ENCODE measurements around the gene ADCYAP1R1. TPM values are rescaled to one million over a fixed set of nuclear protein-coding genes. Genes with fewer than 3 reads are reported as not detected.
A peak's percentile ranks its signal among the peaks of the same experiment; 100 is the strongest.

ADCYAP1R1 gene
- not detected for total RNA-seq

DNA sequence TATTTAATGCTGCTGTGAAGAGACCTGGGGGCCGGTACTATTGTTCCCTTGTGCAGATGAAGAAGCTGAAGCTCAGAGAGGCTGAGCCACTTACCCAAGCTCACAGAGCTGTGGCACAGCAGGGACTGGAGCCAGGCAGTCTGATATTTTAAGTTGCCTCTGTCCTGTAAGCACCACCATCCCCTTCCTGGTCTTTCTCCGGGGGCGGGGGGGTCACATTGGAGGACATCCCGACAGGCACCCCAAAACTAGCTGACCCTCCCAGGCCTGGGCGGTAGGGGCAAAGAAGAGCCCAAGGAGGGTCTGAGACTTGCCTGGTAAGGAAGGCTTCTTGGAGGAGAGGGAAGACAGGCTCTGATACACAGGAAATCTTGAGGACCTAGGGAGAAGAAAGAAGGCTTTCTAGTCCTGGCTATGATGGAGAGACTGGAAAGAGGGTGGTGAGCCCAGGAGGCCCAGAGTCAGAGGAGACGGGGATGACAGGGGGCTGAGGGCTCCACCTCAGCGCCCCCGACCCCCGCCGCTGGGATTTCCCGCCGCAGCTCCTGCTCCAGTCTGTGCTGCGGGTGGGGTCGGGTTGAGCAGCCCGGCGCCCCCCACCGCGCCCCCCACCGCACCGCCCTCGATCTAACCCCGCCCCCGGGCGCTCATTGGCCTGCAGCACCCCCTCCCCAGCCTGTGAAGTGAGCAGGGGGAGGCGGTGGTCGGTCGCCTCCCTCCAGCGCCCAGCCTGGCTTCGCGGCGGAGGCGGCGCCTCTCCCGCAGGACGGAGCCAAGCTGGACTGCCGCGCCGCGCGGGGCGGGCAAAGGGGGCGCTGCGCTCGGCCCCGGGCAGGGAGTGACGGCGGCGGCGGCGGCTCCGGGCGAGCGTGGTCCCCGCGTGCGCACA lies at the start of gene ADCYAP1R1:
Gene ADCYAP1R1, plus strand, starts transcription at position 711 of the 889 bp plus-strand sequence. CDS start 10,957 bp downstream, outside the sequence.
- Mint-ChIP-seq H3K36me3 (no peaks in the 10 kb centered on the region), H3K27me3 (peaks cover 28 to 35% of the 10 kb centered on the region in 2 donors), H3K9me3 (no peaks in the 10 kb centered on the region), H3K4me3 (no peak within 1 kb of the TSS), H3K4me1 (ENCODE audit: low read depth in 2 of 2) (no peaks in the 10 kb centered on the region), H3K27ac (no peak within 1 kb of the TSS)
- DNase-seq (ENCODE audit: low spot score), result no peak
- ATAC-seq, result no peak

DNA sequence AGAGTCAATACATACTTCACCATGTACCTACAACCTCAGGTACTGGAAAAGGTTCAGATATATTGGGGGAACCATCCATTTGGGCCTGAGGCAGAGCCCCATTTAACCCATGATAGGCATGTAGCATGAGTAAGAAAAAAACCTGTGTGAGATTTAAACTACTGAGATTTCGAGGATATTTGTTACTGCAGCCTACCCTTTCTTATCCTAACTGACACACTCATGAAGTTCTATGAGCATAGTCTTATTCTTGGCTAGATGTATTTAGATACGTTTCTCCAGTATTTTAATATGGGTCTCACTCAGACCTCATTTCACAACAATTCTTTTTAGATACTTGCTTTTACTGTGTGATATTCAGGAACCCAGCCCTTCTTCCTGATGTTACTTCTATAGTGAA lies 49.0 kb upstream of the ADCYAP1R1 start:
- ATAC-seq, result no peak
- no peaks in the 10 kb centered on the region for H3K4me1 Mint-ChIP-seq (ENCODE audit: low read depth in 2 of 2)
- H3K27me3 Mint-ChIP-seq, result peaks cover under 1 to 8% of the 10 kb centered on the region in 2 donors
- no peak overlapping the region for H3K27ac Mint-ChIP-seq
- no peaks in the 10 kb centered on the region for H3K36me3 Mint-ChIP-seq
- no peak overlapping the region for H3K4me3 Mint-ChIP-seq
- no peak for DNase-seq (ENCODE audit: low spot score)
- no peaks in the 10 kb centered on the region for H3K9me3 Mint-ChIP-seq

DNA sequence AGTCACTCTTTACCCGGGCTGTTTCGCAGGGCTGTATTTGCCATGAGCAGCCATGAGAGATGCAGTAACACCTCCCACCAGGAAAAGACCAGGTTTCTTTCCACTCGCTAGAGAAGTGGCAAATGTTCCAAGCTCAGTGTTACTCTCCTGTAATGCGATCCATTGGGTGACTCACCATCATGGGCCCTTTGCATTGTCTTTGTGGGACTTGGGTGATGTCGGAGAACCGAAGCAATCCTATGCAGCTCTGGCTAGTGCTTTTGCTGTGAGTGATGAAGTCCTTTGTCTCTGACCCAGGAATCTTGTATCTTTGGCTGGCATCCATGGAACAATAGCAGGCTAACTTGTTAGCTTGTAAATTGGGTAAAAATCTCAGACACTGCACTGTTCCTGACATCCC lies 48.4 kb upstream of the ADCYAP1R1 start:
- no peak overlapping the region for H3K27ac Mint-ChIP-seq
- no peaks in the 10 kb centered on the region for H3K9me3 Mint-ChIP-seq

DNA sequence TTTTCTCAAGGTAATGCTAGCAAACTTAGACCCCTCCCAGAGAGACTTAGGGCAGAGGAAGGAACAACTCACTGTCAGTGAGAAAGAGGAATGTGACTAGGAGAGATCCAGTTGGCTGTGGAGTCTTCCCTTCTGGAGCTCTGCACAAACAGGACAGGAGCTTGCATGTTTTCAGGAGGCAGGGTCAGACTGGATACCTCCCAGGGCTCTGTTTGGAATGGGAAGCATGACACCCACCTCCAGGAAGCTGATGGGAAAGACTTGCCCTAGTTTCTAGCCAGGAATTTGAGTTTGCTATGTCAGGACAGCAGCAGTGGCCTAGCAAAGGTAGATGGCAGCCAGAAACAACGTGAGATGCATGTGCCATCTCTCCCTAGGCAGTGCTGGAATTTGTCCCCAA lies 47.7 kb upstream of the ADCYAP1R1 start:
- Mint-ChIP-seq H3K27me3 (peaks cover 13 to 14% of the 10 kb centered on the region in 2 donors), H3K36me3 (no peaks in the 10 kb centered on the region), H3K4me1 (ENCODE audit: low read depth in 2 of 2) (no peaks in the 10 kb centered on the region), H3K4me3 (no peak overlapping the region), H3K9me3 (no peaks in the 10 kb centered on the region), H3K27ac (no peak overlapping the region)
- ATAC-seq (no peak), DNase-seq (ENCODE audit: low spot score) (no peak)

More for the DNA sequence above, 48.4 kb upstream of the ADCYAP1R1 start:
- peaks cover 6 to 8% of the 10 kb centered on the region in 2 donors for H3K27me3 Mint-ChIP-seq
- DNase-seq (ENCODE audit: low spot score) (no peak), ATAC-seq (no peak)
- no peak overlapping the region for H3K4me3 Mint-ChIP-seq
- H3K4me1 Mint-ChIP-seq (ENCODE audit: low read depth in 2 of 2), result no peaks in the 10 kb centered on the region
- H3K36me3 Mint-ChIP-seq, result no peaks in the 10 kb centered on the region

DNA sequence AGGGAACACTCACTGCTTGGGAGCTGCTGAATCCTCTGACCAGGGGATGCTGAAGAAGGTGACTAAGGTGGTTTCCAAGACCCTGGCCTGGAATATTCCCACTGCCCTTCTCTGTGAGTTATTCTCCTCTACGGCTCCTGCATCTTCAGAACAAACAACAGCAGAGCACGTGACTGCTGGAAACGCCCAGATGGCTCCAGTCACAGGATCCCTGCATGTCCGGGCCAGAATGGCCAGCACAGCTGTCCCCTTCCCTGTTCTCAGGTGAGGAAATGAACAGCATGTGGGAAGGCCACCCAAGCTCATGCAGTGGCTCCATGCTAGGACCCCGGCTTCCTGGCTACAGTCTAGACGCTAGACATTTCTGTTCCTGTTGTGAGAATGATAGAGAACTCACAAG lies 45.3 kb upstream of the ADCYAP1R1 start:
- H3K9me3 Mint-ChIP-seq, result no peaks in the 10 kb centered on the region
- DNase-seq (ENCODE audit: low spot score) (no peak), ATAC-seq (no peak)
- peaks cover 4 to 5% of the 10 kb centered on the region in 2 donors for H3K4me1 Mint-ChIP-seq (ENCODE audit: low read depth in 2 of 2)
- no peak overlapping the region for H3K27ac Mint-ChIP-seq
- H3K4me3 Mint-ChIP-seq, result no peak overlapping the region
- no peaks in the 10 kb centered on the region for H3K36me3 Mint-ChIP-seq
- H3K27me3 Mint-ChIP-seq, result peaks cover 16 to 33% of the 10 kb centered on the region in 2 donors

DNA sequence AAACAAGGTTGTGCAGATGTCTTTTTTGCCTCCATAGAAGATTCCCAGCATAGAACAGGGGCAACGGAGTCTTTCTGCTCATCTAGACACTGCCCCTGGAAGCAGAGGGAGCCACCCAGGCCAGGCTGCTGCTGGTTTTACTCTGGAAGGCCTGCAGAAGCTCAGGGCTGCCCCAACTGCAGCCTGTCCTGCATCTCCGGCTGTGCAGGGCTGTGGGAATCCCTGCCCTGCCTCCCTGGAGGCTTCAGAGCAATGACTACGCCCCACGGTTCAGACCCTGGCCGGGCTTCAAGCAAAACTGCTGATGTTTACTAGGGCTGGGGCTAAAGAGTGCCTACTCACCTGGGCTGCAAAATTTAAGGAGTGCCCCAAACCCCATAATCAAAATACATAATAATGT lies 44.5 kb upstream of the ADCYAP1R1 start:
- Mint-ChIP-seq H3K4me3 (no peak overlapping the region), H3K9me3 (no peaks in the 10 kb centered on the region), H3K27ac (no peak overlapping the region), H3K4me1 (ENCODE audit: low read depth in 2 of 2) (peaks cover 4 to 5% of the 10 kb centered on the region in 2 donors), H3K27me3 (peaks cover 17 to 33% of the 10 kb centered on the region in 2 donors), H3K36me3 (no peaks in the 10 kb centered on the region)
- ATAC-seq (no peak), DNase-seq (ENCODE audit: low spot score) (no peak)

DNA sequence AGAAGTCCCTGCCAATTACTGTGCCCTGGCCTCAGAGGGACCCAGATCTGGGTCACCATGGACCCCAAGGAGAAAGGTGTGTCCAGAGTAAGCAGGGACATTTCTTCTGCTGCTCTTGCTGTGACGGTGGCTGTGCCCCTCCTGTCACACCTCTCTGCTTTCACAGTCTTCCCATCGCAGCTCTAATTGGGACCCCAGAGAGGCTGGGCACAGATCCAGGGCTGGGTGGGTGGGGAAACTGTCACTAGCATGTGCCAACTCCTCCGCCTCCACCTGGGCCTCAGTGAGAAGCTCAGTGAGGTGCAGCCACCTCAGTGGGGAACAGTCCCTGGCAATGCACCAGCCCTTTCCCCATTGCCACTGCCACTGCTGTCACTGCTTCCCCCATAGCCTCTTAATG lies 37.3 kb upstream of the ADCYAP1R1 start:
- Mint-ChIP-seq H3K36me3 (no peaks in the 10 kb centered on the region), H3K27ac (no peak overlapping the region), H3K9me3 (no peaks in the 10 kb centered on the region), H3K4me3 (no peak overlapping the region), H3K27me3 (peaks cover 19 to 27% of the 10 kb centered on the region in 2 donors), H3K4me1 (ENCODE audit: low read depth in 2 of 2) (peaks cover 6 to 13% of the 10 kb centered on the region in 2 donors)
- DNase-seq (ENCODE audit: low spot score), result no peak
- ATAC-seq, result no peak

DNA sequence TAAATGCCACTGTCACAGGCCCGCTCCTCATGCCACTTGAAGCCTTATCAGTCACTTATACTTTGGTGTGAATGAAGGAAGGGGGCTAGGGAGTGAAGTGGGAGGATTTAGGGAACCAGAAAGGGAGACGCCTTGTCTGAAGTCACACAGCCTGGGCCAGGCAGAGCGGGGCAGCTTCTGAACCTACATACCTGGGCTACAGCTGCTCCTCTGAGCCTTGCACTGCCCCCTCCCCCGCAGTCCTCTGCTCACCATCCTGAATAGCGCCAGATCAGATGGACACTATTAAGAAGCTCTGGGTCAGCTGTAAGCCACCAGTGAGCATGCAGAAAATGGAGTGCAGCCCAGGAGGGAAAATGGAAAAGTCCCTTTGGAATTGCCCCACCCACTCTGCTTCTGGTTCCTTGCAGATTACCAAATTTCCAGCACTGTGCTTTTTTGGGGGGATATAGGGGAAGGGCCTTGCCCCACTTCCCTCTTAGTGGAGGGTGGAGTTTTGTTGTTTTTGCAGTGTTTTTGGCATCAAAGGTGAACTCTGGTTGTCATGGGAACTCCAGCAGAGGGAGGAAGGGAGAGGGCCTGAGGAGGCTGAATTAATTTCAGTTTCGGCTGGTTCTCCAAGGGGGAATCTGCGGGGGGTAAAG lies 35.0 kb upstream of the ADCYAP1R1 start:
- no peaks in the 10 kb centered on the region for H3K36me3 Mint-ChIP-seq
- H3K27ac Mint-ChIP-seq, result no peak overlapping the region
- H3K9me3 Mint-ChIP-seq, result no peaks in the 10 kb centered on the region
- H3K4me3 Mint-ChIP-seq, result no peak overlapping the region
- DNase-seq (ENCODE audit: low spot score), result no peak
- peaks cover 10 to 14% of the 10 kb centered on the region in 2 donors for H3K27me3 Mint-ChIP-seq
- no peak for ATAC-seq
- peaks cover 6 to 18% of the 10 kb centered on the region in 2 donors for H3K4me1 Mint-ChIP-seq (ENCODE audit: low read depth in 2 of 2)

DNA sequence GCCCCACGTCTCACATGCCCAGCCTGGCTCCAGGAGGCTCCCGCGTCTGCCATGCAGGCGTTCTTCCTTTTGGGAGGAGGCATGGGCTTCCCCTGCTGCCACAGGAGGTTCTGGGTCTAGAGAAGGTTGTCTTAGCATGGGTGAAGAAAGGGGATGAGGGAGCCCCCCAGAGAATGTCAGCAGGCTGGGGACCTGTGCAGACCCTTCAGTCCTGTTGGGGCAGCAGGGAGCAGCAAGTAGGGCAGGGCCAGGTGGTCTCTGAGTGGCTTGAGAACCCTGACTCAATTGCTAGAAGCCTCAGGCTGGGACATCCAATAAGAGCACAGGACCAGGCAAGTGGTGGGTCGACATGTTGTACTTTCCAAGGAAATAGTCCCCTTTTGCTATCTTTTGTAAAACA lies 34.4 kb upstream of the ADCYAP1R1 start:
- DNase-seq (ENCODE audit: low spot score), result no peak
- H3K27me3 Mint-ChIP-seq, result peaks cover 9 to 12% of the 10 kb centered on the region in 2 donors
- ATAC-seq, result no peak
- no peaks in the 10 kb centered on the region for H3K9me3 Mint-ChIP-seq
- H3K27ac Mint-ChIP-seq, result no peak overlapping the region
- H3K36me3 Mint-ChIP-seq, result no peaks in the 10 kb centered on the region
- H3K4me3 Mint-ChIP-seq, result no peak overlapping the region
- peaks cover 6 to 20% of the 10 kb centered on the region in 2 donors for H3K4me1 Mint-ChIP-seq (ENCODE audit: low read depth in 2 of 2)

DNA sequence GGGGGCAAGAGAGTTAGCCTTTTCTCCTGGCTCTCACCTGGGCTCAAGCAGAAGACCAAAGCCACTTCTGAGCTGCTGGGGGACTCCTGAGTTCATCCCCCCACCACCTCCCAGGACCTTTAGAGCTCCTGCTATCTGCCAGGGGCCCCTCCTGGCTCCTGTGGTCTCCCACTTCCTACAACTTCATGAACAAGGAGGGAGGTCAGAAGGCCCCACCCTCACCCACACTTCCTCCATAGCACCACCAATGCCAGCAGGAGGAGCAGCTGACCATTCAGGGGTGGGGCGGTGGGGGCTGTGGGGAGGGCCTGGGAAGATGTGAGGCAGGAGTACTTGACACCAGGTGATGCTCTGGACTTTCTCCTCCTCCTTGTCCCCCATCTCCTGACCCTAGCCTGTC lies 32.6 kb upstream of the ADCYAP1R1 start:
- ATAC-seq (no peak), DNase-seq (ENCODE audit: low spot score) (no peak)
- Mint-ChIP-seq H3K4me1 (ENCODE audit: low read depth in 2 of 2) (peaks cover 18 to 35% of the 10 kb centered on the region in 2 donors), H3K36me3 (no peaks in the 10 kb centered on the region), H3K9me3 (peaks cover 3% of the 10 kb centered on the region), H3K4me3 (no peak overlapping the region), H3K27me3 (no peaks in the 10 kb centered on the region), H3K27ac (no peak overlapping the region)

DNA sequence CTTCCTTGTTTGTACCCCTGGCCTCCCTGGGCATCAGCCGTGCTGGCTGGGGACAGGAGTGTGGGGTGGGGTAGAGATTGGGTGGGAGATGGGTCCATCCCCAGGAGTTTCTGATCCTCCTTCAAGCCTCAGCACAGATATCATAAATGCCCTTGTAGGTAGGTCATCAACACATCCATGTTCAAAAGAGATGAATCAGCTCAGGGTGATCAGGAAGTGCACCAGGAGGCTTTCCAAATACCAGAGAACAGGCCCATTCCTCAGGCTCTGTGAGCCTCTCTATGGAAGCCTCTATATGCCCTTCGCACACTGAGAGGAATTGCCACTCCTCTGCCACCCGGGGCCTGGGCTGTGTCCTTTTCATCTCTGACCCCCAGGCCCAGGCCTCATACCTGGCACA lies 31.9 kb upstream of the ADCYAP1R1 start:
- Mint-ChIP-seq H3K4me3 (no peak overlapping the region), H3K27me3 (no peaks in the 10 kb centered on the region), H3K27ac (peak overlapping the region in 1 of 2 donors; percentile 47), H3K36me3 (no peaks in the 10 kb centered on the region), H3K9me3 (peaks cover 3% of the 10 kb centered on the region), H3K4me1 (ENCODE audit: low read depth in 2 of 2) (peaks cover 24 to 39% of the 10 kb centered on the region in 2 donors)
- DNase-seq (ENCODE audit: low spot score), result no peak
- ATAC-seq, result no peak

DNA sequence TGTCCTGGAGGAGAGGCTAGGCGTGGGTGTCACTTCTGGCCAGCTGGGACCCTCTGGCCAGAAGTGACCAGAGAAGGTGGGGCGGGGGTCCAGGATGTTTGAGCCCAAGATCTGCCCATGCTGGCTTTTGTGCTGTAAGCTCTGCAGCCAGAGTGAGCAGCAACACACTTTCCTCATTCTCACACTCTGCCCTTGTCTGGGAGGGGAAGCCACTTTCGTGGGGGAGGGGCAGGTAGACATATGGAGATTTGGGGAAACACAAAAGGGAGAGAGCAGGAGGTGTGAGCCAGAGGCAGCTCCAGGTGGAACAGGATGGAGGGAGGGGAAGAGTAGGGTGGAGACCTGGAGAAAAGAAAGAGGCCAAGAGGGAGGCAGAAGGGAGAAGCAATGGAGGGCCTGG lies 31.5 kb upstream of the ADCYAP1R1 start:
- ATAC-seq (no peak), DNase-seq (ENCODE audit: low spot score) (no peak)
- H3K27me3 Mint-ChIP-seq, result no peaks in the 10 kb centered on the region
- peaks cover 24 to 39% of the 10 kb centered on the region in 2 donors for H3K4me1 Mint-ChIP-seq (ENCODE audit: low read depth in 2 of 2)
- peaks cover 3% of the 10 kb centered on the region for H3K9me3 Mint-ChIP-seq
- no peak overlapping the region for H3K4me3 Mint-ChIP-seq
- no peaks in the 10 kb centered on the region for H3K36me3 Mint-ChIP-seq
- H3K27ac Mint-ChIP-seq, result peak overlapping the region in 1 of 2 donors; percentile 47

DNA sequence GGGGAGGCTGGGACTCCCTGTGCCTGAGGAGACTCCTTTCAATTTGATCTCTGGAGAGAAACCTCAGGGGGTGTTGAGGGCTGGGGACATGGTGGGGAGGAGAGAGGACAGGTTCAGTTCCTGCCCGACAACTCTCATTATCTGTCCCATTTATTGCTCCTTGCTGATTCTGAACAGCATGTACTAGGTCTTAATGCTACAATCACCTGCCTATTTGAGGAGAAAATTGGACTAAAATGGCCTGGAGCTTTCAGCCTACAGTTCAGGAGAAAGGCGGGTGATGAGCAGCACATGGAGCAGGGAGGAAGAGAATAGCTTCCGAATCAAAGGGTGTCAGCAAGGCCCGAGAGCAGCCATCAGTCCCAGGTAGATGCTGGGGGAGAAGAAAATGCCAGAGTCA lies 30.0 kb upstream of the ADCYAP1R1 start:
- Mint-ChIP-seq H3K9me3 (peaks cover 3% of the 10 kb centered on the region), H3K4me1 (ENCODE audit: low read depth in 2 of 2) (peaks cover 24 to 48% of the 10 kb centered on the region in 2 donors), H3K27me3 (peaks cover 3 to 7% of the 10 kb centered on the region in 2 donors), H3K36me3 (no peaks in the 10 kb centered on the region), H3K4me3 (no peak overlapping the region), H3K27ac (no peak overlapping the region)
- ATAC-seq (no peak), DNase-seq (ENCODE audit: low spot score) (no peak)

DNA sequence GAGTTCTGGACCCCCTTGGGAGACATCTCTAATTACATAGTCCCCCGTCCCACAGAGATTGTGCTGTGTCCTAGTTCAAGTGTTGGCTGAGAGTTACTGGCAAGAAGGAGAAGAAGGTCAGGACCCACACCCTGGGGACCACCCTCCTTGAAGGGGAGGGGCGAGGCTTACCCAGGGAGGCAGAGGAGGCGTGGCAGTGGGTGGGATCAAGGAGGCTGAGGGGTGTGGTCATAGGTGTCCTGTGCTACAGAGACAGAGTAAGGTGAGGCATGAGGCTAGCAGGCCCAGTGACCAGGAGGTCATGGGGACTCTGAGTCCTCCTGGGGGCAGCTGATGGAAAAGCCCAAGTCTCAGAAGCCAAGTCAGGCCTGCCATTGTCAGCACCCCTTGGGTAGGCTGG lies 29.4 kb upstream of the ADCYAP1R1 start:
- Mint-ChIP-seq H3K27ac (no peak overlapping the region), H3K4me1 (ENCODE audit: low read depth in 2 of 2) (peaks cover 24 to 48% of the 10 kb centered on the region in 2 donors), H3K4me3 (no peak overlapping the region), H3K27me3 (peaks cover 3 to 7% of the 10 kb centered on the region in 2 donors), H3K9me3 (peaks cover 3% of the 10 kb centered on the region), H3K36me3 (no peaks in the 10 kb centered on the region)
- no peak for DNase-seq (ENCODE audit: low spot score)
- no peak for ATAC-seq
